ENCODE results near the gene EIPR1.

DNA sequence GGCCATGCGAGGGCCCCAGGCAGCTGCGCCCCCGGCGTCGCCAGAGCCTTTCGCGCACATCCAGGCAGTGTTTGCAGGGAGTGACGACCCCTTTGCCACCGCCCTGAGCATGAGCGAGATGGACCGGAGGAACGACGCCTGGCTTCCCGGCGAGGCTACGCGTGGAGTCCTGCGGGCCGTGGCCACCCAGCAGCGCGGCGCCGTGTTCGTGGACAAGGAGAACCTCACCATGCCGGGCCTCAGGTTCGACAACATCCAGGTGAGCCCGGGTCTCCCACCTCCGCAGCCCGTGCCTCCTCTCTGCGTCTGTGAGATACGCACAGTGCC lies 10.8 kb upstream of the EIPR1 start:
- TF ChIP-seq, protein P1, sequence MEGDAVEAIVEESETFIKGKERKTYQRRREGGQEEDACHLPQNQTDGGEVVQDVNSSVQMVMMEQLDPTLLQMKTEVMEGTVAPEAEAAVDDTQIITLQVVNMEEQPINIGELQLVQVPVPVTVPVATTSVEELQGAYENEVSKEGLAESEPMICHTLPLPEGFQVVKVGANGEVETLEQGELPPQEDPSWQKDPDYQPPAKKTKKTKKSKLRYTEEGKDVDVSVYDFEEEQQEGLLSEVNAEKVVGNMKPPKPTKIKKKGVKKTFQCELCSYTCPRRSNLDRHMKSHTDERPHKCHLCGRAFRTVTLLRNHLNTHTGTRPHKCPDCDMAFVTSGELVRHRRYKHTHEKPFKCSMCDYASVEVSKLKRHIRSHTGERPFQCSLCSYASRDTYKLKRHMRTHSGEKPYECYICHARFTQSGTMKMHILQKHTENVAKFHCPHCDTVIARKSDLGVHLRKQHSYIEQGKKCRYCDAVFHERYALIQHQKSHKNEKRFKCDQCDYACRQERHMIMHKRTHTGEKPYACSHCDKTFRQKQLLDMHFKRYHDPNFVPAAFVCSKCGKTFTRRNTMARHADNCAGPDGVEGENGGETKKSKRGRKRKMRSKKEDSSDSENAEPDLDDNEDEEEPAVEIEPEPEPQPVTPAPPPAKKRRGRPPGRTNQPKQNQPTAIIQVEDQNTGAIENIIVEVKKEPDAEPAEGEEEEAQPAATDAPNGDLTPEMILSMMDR (IDR thresholded peaks at IDR 0.05; ENCODE audit: insufficient read depth, low read depth, low read length) = no peak
- no peak for TF ChIP-seq EZH2 (IDR thresholded peaks at IDR 0.05; ENCODE audit: insufficient read depth, low read length)
